Loucy (cell line): Measurements from ENCODE around the gene HELZ.
A peak's percentile ranks its signal among the peaks of the same experiment; 100 is the strongest.

ENCODE experiments used
- H2AFZ ChIP-seq: fragments of 200-600 bp; sonication (generic); 2 replicates; pipeline ENCODE4 v1.6.0; 2016; ENCODE audit warnings: antibody characterized with exemption, mild to moderate bottlenecking, low read length, moderate library complexity
- H3F3A ChIP-seq: fragments of 200-600 bp; 2 replicates; pipeline ENCODE4 v1.6.0; 2016; ENCODE audit warnings: antibody characterized with exemption, low read depth, mild to moderate bottlenecking
- H3K27me3 ChIP-seq: fragments of 200-600 bp; sonication (generic); 2 replicates; pipeline ENCODE4 v1.6.1; 2014; ENCODE audit warnings: low read length, mild to moderate bottlenecking; ENCODE audit not compliant: insufficient read depth, poor library complexity, severe bottlenecking
- H3K36me3 ChIP-seq: fragments of 200-600 bp; sonication (generic); 2 replicates; pipeline ENCODE4 v1.6.1; 2016; ENCODE audit warnings: low read length; ENCODE audit not compliant: insufficient read depth
- H3K4me1 ChIP-seq: fragments of 200-600 bp; sonication (generic); 2 replicates; pipeline ENCODE4 v1.5.1; 2014; ENCODE audit warnings: low read length, mild to moderate bottlenecking; ENCODE audit not compliant: insufficient read depth, poor library complexity, severe bottlenecking
- H3K4me2 ChIP-seq: fragments of 200-600 bp; sonication (generic); 2 replicates; pipeline ENCODE4 v1.6.0; 2014; ENCODE audit warnings: antibody characterized with exemption, low read length, low read depth, mild to moderate bottlenecking; ENCODE audit not compliant: poor library complexity, severe bottlenecking
- H3K4me3 ChIP-seq: fragments of 200-600 bp; sonication (generic); 2 replicates; pipeline ENCODE4 v1.5.1; 2014; ENCODE audit warnings: low read length, mild to moderate bottlenecking, mixed read lengths; ENCODE audit not compliant: poor library complexity, severe bottlenecking
- H3K79me2 ChIP-seq: fragments of 200-600 bp; sonication (generic); 2 replicates; pipeline ENCODE4 v1.6.1; 2014; ENCODE audit warnings: low read length; ENCODE audit not compliant: insufficient read depth
- H3K9ac ChIP-seq: fragments of 200-600 bp; sonication (generic); 2 replicates; pipeline ENCODE4 v1.6.0; 2014; ENCODE audit warnings: mild to moderate bottlenecking, low read depth, low read length, moderate library complexity; ENCODE audit not compliant: poor library complexity, severe bottlenecking
- H3K9me2 ChIP-seq: fragments of 200-600 bp; sonication (generic); replicated peaks from 2 replicates; pipeline ENCODE4 v1.6.1; 2016; ENCODE audit warnings: low read depth, low read length, mixed read lengths
- H3K9me3 ChIP-seq: fragments of 200-600 bp; sonication (generic); 2 replicates; pipeline ENCODE4 v1.6.1; 2014; ENCODE audit warnings: mild to moderate bottlenecking, antibody characterized with exemption, low read length, low read depth; ENCODE audit not compliant: insufficient read depth
- H4K20me1 ChIP-seq: fragments of 200-600 bp; sonication (generic); 2 replicates; pipeline ENCODE4 v1.6.0; 2014; ENCODE audit warnings: antibody characterized with exemption, low read length, mild to moderate bottlenecking; ENCODE audit not compliant: insufficient read depth, poor library complexity, severe bottlenecking
- CTCF ChIP-seq: fragments of 200-600 bp; sonication (generic); conservative IDR thresholded peaks from 2 replicates; pipeline ENCODE4 v1.5.1; 2014; ENCODE audit warnings: mild to moderate bottlenecking, antibody characterized with exemption, low read length
- EZH2phosphoT487 ChIP-seq: fragments of 200-600 bp; IDR thresholded peaks from 2 replicates; pipeline ENCODE4 v1.6.1; 2018; ENCODE audit warnings: antibody characterized with exemption, mild to moderate bottlenecking, moderate library complexity, borderline replicate concordance

HELZ gene

GRCh38 chr17:67244431-67245072 lies 444 bp downstream of the HELZ start:
- Histone ChIP-seq H2AFZ (peak overlapping the region; percentile 88), H3K36me3 (no peaks in the 10 kb centered on the region; the same call in 1 of the 2 replicates), H3K4me3 (peak overlapping the region; percentile 86), H3K4me1 (peaks cover 44% of the 10 kb centered on the region), H3K27me3 (no peaks in the 10 kb centered on the region), H3K9me3 (no peaks in the 10 kb centered on the region), H3K9me2 (no peaks in the 10 kb centered on the region), H3K4me2 (peak overlapping the region; percentile 99), H3F3A (no peaks in the 10 kb centered on the region), H3K9ac (peak overlapping the region; percentile 87), H4K20me1 (peaks cover 50% of the 10 kb centered on the region), H3K79me2 (peaks cover 58% of the 10 kb centered on the region)
- TF ChIP-seq CTCF: no peak
- no peak for TF ChIP-seq EZH2phosphoT487

- H3K9me2 ChIP-seq: no peaks in the 10 kb centered on the region
- H3K4me1 ChIP-seq: peaks cover 49% of the 10 kb centered on the region
- H2AFZ ChIP-seq: no peak overlapping the region
- TF ChIP-seq EZH2phosphoT487 (no peak), CTCF (no peak)
- no peaks in the 10 kb centered on the region for H3F3A ChIP-seq
- peak overlapping the region; percentile 99 for H3K4me2 ChIP-seq
- peak overlapping the region; percentile 87 for H3K9ac ChIP-seq
- H3K36me3 ChIP-seq: peaks cover 12% of the 10 kb centered on the region
- no peaks in the 10 kb centered on the region for H3K9me3 ChIP-seq
- H3K79me2 ChIP-seq: peaks cover 69% of the 10 kb centered on the region
- H4K20me1 ChIP-seq: peaks cover 53% of the 10 kb centered on the region
- no peaks in the 10 kb centered on the region for H3K27me3 ChIP-seq
- peak overlapping the region; percentile 86 for H3K4me3 ChIP-seq
Observed at GRCh38 chr17:67243284-67243683, 1.7 kb downstream of the HELZ start.

GRCh38 chr17:67241719-67242341 lies 3.2 kb downstream of the HELZ start:
- no peaks in the 10 kb centered on the region for H3K9me3 ChIP-seq
- H3K79me2 ChIP-seq: peaks cover 75% of the 10 kb centered on the region
- H3K36me3 ChIP-seq: peaks cover 18% of the 10 kb centered on the region
- no peaks in the 10 kb centered on the region for H3K9me2 ChIP-seq
- peak overlapping the region; percentile 29 for H3K9ac ChIP-seq
- no peak for TF ChIP-seq EZH2phosphoT487
- TF ChIP-seq CTCF: no peak
- peaks cover 49% of the 10 kb centered on the region for H3K4me1 ChIP-seq
- H3F3A ChIP-seq: no peaks in the 10 kb centered on the region
- H3K4me2 ChIP-seq: peak overlapping the region; percentile 64
- H4K20me1 ChIP-seq: peaks cover 53% of the 10 kb centered on the region
- H3K27me3 ChIP-seq: no peaks in the 10 kb centered on the region
- H3K4me3 ChIP-seq: peak overlapping the region; percentile 47
- H2AFZ ChIP-seq: no peak overlapping the region
